Measurements from ENCODE around the gene NCOA7. TPM values are rescaled to one million over a fixed set of nuclear protein-coding genes. Genes with fewer than 3 reads are reported as not detected.

The NCOA7 gene
- total RNA-seq, 1 experiment from 2014 or later, result 67.9 TPM

DNA sequence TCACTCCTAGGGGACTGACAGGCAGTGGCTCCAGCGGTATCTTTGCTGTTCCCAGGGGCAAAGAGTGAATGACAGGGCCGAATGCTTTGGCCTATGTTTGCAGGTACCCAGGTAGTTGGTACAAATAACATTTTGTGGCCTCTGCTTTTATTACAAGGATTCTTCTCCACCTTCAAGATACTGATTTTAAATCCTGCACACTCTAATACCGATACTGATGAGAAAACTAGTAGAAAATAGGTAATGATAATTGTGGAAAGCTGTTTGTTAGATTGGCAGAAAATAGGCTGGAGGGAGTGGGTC lies 166.6 kb downstream of the NCOA7 start:
- DNase-seq, result no peak
- H3K9me3 Mint-ChIP-seq (ENCODE audit: unreplicated experiment), result peaks cover 5% of the 10 kb centered on the region
- Histone ChIP-seq H3K27me3 (replicated peaks; ENCODE audit: control insufficient read depth, insufficient read depth, low read length) (no peaks in the 10 kb centered on the region), H3K36me3 (ENCODE audit: control insufficient read depth, insufficient read depth, low read length) (no peaks in the 10 kb centered on the region), H3K9me3 (peaks cover 5% of the 10 kb centered on the region), H3K4me1 (peaks cover 7% of the 10 kb centered on the region), H3K4me3 (ENCODE audit: low read depth, low read length) (peak overlapping the region; percentile 99)
- ChIA-PET POLR2A (interaction anchor here (1.0 to 1.7 kb wide), 4 partner anchors 9 to 85 kb away, joined by 4 to 6 read pairs (median 5); partner anchors contain the start of gene TRMT11), CTCF (interaction anchor here (1.1 to 3.0 kb wide), 6 partner anchors 12 to 167 kb away, joined by 3 to 58 read pairs (median 6); partner anchors contain the start of gene NCOA7)
- intact Hi-C loops (cut with micrococcal nuclease; ENCODE audit: unreplicated experiment), result loop anchor here (2.0 to 5.0 kb wide), 4 partner anchors 39 to 645 kb away; no protein-coding TSS in a partner anchor
- no TSS peak for BruUV-seq (replicated peaks)
- H3K27me3 Mint-ChIP-seq (ENCODE audit: insufficient read depth, unreplicated experiment), result no peaks in the 10 kb centered on the region
- no peak overlapping the region for H3K4me3 Mint-ChIP-seq (ENCODE audit: unreplicated experiment)
- H3K4me1 Mint-ChIP-seq (ENCODE audit: low read depth, unreplicated experiment), result peaks cover 8% of the 10 kb centered on the region
- no peaks in the 10 kb centered on the region for H3K36me3 Mint-ChIP-seq (ENCODE audit: insufficient read depth, unreplicated experiment)
- peak overlapping the region; percentile 59 for H3K27ac Mint-ChIP-seq (ENCODE audit: unreplicated experiment)
- TF ChIP-seq, protein P1, sequence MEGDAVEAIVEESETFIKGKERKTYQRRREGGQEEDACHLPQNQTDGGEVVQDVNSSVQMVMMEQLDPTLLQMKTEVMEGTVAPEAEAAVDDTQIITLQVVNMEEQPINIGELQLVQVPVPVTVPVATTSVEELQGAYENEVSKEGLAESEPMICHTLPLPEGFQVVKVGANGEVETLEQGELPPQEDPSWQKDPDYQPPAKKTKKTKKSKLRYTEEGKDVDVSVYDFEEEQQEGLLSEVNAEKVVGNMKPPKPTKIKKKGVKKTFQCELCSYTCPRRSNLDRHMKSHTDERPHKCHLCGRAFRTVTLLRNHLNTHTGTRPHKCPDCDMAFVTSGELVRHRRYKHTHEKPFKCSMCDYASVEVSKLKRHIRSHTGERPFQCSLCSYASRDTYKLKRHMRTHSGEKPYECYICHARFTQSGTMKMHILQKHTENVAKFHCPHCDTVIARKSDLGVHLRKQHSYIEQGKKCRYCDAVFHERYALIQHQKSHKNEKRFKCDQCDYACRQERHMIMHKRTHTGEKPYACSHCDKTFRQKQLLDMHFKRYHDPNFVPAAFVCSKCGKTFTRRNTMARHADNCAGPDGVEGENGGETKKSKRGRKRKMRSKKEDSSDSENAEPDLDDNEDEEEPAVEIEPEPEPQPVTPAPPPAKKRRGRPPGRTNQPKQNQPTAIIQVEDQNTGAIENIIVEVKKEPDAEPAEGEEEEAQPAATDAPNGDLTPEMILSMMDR (IDR thresholded peaks at IDR 0.05; ENCODE audit: insufficient read depth in 1 of 2, low read depth in 1 of 2, low read length in 1 of 2, severe bottlenecking in 1 of 2, unreplicated experiment in 1 of 2), result no peak

DNA sequence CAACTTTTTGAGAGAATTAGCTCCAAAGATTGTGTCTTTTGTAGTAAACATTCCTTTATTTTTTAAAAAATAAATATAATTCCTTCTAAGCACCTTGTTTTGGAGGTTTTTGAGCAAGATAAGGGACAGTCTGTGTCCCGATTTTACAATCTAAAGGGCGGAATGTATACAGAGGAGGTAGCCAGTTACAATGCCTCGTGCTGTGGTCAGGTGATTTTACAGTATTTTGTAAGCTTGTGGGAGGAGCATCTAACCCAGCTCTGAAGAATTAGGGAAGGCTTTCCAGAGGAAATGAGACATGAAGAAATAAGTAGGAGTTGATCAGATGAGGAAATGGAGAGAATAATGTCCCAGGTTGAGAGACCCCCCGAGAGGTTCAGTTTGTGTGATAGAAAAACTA lies 167.1 kb downstream of the NCOA7 start:
- ChIA-PET CTCF (interaction anchor here (0.5 to 3.0 kb wide), 8 partner anchors 13 to 168 kb away, joined by 3 to 58 read pairs (median 4); partner anchors contain the start of gene NCOA7), POLR2A (interaction anchor here (0.6 to 1.4 kb wide), 3 partner anchors 9 to 29 kb away, joined by 3 to 5 read pairs (median 4); partner anchors contain the start of gene TRMT11)
- Histone ChIP-seq H3K36me3 (ENCODE audit: control insufficient read depth, insufficient read depth, low read length) (no peaks in the 10 kb centered on the region), H3K27me3 (replicated peaks; ENCODE audit: control insufficient read depth, insufficient read depth, low read length) (no peaks in the 10 kb centered on the region), H3K4me3 (ENCODE audit: low read depth, low read length) (peak overlapping the region; percentile 99), H3K9me3 (peaks cover 2% of the 10 kb centered on the region), H3K4me1 (peaks cover 12% of the 10 kb centered on the region)
- Mint-ChIP-seq H3K4me3 (ENCODE audit: unreplicated experiment) (no peak overlapping the region), H3K27me3 (ENCODE audit: insufficient read depth, unreplicated experiment) (no peaks in the 10 kb centered on the region), H3K4me1 (ENCODE audit: low read depth, unreplicated experiment) (peaks cover 8% of the 10 kb centered on the region), H3K36me3 (ENCODE audit: insufficient read depth, unreplicated experiment) (no peaks in the 10 kb centered on the region), H3K27ac (ENCODE audit: unreplicated experiment) (no peak overlapping the region), H3K9me3 (ENCODE audit: unreplicated experiment) (no peaks in the 10 kb centered on the region)
- peak; percentile 45 to 52 for DNase-seq
- intact Hi-C loops (cut with micrococcal nuclease; ENCODE audit: unreplicated experiment), result loop anchor here (2.0 to 5.0 kb wide), 4 partner anchors 39 to 646 kb away; no protein-coding TSS in a partner anchor
- TSS peak; percentile 62 for BruUV-seq (replicated peaks)
- TF ChIP-seq, protein P1 (IDR thresholded peaks at IDR 0.05; ENCODE audit: insufficient read depth in 1 of 2, low read depth in 1 of 2, low read length in 1 of 2, severe bottlenecking in 1 of 2, unreplicated experiment in 1 of 2), result no peak

DNA sequence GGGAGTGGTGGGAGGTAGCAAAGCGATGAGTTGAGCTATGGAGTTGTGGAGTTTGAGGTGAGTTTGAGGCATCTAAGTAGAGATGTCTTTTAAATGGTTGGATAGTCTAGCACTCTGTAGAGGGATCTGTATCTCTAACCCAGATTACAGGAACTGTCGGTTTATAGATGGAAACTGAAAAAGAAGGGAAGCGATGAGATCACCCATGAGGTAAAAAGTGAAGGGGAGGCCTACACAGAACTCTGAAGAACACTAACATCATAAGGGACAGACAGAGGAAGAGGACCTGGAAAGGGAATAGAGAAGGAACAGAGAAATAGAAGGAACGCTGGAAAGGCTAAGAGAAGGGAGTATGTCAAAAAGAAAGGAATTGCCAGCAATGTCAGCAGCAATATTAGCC lies 168.3 kb downstream of the NCOA7 start:
- intact Hi-C loops (cut with micrococcal nuclease; ENCODE audit: unreplicated experiment), result loop anchor here (5.0 kb wide), 2 partner anchors 102 to 647 kb away; no protein-coding TSS in a partner anchor
- H3K9me3 Mint-ChIP-seq (ENCODE audit: unreplicated experiment), result no peaks in the 10 kb centered on the region
- H3K4me1 ChIP-seq, result peaks cover 24% of the 10 kb centered on the region
- ChIA-PET CTCF (no interaction called here), POLR2A (no interaction called here)
- no TSS peak for BruUV-seq (replicated peaks)
- DNase-seq, result no peak
- no peak overlapping the region for H3K4me3 Mint-ChIP-seq (ENCODE audit: unreplicated experiment)
- H3K36me3 Mint-ChIP-seq (ENCODE audit: insufficient read depth, unreplicated experiment), result no peaks in the 10 kb centered on the region
- H3K4me3 ChIP-seq (ENCODE audit: low read depth, low read length), result no peak overlapping the region
- no peaks in the 10 kb centered on the region for H3K27me3 Mint-ChIP-seq (ENCODE audit: insufficient read depth, unreplicated experiment)
- H3K36me3 ChIP-seq (ENCODE audit: control insufficient read depth, insufficient read depth, low read length), result no peaks in the 10 kb centered on the region
- no peak overlapping the region for H3K27ac Mint-ChIP-seq (ENCODE audit: unreplicated experiment)
- H3K27me3 ChIP-seq (replicated peaks; ENCODE audit: control insufficient read depth, insufficient read depth, low read length), result no peaks in the 10 kb centered on the region
- H3K9me3 ChIP-seq, result no peaks in the 10 kb centered on the region
- H3K4me1 Mint-ChIP-seq (ENCODE audit: low read depth, unreplicated experiment), result peaks cover 17% of the 10 kb centered on the region
- TF ChIP-seq, protein P1 (IDR thresholded peaks at IDR 0.05; ENCODE audit: insufficient read depth in 1 of 2, low read depth in 1 of 2, low read length in 1 of 2, severe bottlenecking in 1 of 2, unreplicated experiment in 1 of 2), result no peak

All from Caco-2 (cell line).